Measurements from ENCODE around the gene THSD7A.

GRCh38 chr7:11369696-11370095 lies 462.3 kb downstream of the THSD7A start:
- TF ChIP-seq ZNF232 (CRISPR knock-in tag; IDR thresholded peaks at IDR 0.05), result no peak
- no peak for TF ChIP-seq ZNF398 (CRISPR knock-in tag; IDR thresholded peaks at IDR 0.05)
